Measurements from ENCODE around the gene LRRC8D. TPM values are rescaled to one million over a fixed set of nuclear protein-coding genes. Genes with fewer than 3 reads are reported as not detected.

The LRRC8D gene
- total and polyA plus RNA-seq, 2 experiments from 2014 or later, result 23.6 to 48.8 TPM

DNA sequence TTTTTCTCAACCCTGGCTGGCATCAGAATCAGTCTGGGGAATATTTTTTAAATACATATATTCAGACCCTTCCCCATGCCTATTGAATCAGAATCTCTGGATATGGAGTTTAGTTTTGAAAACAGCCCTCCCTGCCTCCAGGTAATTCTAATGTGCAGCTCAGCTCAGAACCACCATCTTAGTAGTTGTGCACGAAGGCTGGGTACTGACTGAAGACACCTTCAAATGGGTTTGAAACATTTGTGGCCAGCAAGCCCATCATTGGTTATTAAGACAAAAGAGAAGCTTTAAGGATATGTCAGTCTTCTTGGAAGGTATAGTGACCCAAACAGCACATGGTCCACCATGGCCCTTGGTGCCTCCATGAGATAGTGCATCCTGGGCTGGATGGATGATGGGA, 7.1 kb downstream of the LRRC8D start (continued):
- TF ChIP-seq ZNF462 (CRISPR knock-in tag; IDR thresholded peaks at IDR 0.05), result no peak
- TF ChIP-seq ZNF331 (CRISPR knock-in tag; IDR thresholded peaks at IDR 0.05; ENCODE audit: low read depth), result no peak

DNA sequence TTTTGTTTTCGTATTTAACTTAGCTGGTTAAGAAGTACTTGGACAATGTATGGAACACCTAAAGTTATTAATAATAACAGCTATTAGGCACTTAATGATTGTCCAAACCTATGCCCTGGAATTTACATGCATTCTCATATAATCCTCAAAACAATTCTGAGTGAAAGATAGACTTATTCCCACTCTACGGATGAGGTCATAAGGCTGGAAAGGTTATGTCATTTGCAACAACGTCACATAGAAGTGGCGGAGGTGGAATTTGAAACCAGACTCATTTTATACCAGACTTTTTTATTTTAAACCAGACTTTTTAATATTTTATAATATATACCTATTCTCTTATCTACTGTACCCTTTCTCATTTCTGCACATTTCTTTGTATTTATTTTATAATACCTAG, 8.4 kb downstream of the LRRC8D start:
- Mint-ChIP-seq H3K36me3 (ENCODE audit: low read depth) (peaks cover 35% of the 10 kb centered on the region), H3K4me3 (no peak overlapping the region), H3K27me3 (ENCODE audit: insufficient read depth, low read depth, poor library complexity) (peaks cover 2% of the 10 kb centered on the region), H3K27ac (no peak overlapping the region), H3K4me1 (peaks cover 51% of the 10 kb centered on the region), H3K9me3 (no peaks in the 10 kb centered on the region)
- no peak overlapping the region for H3K4me3 ChIP-seq
- 0 out of 2 replicates have a peak, but pooled peaks cover 4% of the 10 kb centered on the region for H3K36me3 ChIP-seq (ENCODE audit: insufficient read depth)
- H3K27ac ChIP-seq (ENCODE audit: low read depth), result no peak overlapping the region
- H3K4me1 ChIP-seq (ENCODE audit: insufficient read depth), result peaks cover 47% of the 10 kb centered on the region
- DNase-seq (ENCODE audit: low spot score) (no peak), ATAC-seq (no peak)
- H3K27me3 ChIP-seq (ENCODE audit: insufficient read depth), result no peaks in the 10 kb centered on the region
- peaks cover 13% of the 10 kb centered on the region for H4K20me1 ChIP-seq (replicated peaks; ENCODE audit: insufficient read depth)
- no peaks in the 10 kb centered on the region for H3F3A ChIP-seq (replicated peaks; ENCODE audit: low read depth)
- H3K9me2 ChIP-seq (ENCODE audit: insufficient read depth), result no peaks in the 10 kb centered on the region
- no peak overlapping the region for H2AFZ ChIP-seq
- H3K79me2 ChIP-seq (replicated peaks; ENCODE audit: insufficient read depth), result peaks cover 92% of the 10 kb centered on the region
- no peak overlapping the region for H3K4me2 ChIP-seq
- TF ChIP-seq ZNF331 (CRISPR knock-in tag; IDR thresholded peaks at IDR 0.05; ENCODE audit: low read depth) (no peak), CREB1 (CRISPR knock-in tag; IDR thresholded peaks at IDR 0.05; ENCODE audit: low read depth) (no peak), NANOG (IDR thresholded peaks at IDR 0.05; ENCODE audit: borderline replicate concordance) (no peak), ETS1 (IDR thresholded peaks at IDR 0.05) (no peak), ZNF114 (CRISPR knock-in tag; IDR thresholded peaks at IDR 0.05) (no peak), EZH2 (IDR thresholded peaks at IDR 0.05; ENCODE audit: low read depth, unreplicated experiment) (no peak), STAT1 (IDR thresholded peaks at IDR 0.05; ENCODE audit: unreplicated experiment) (no peak), POLR2AphosphoS5 (IDR thresholded peaks at IDR 0.05; ENCODE audit: low read depth) (no peak), CTCF (conservative IDR thresholded peaks at IDR 0.05; ENCODE audit: low read depth in 2 of 2) (no peak), EZH2phosphoT487 (IDR thresholded peaks at IDR 0.05; ENCODE audit: unreplicated experiment) (no peak), JUNB (IDR thresholded peaks at IDR 0.05; ENCODE audit: unreplicated experiment) (no peak), REST (IDR thresholded peaks at IDR 0.05; ENCODE audit: unreplicated experiment) (no peak)
